Stimulated activated CD8-positive, alpha-beta memory T cell treated with anti-CD3 and anti-CD28 coated beads, Interleukin-12 subunit alpha, Interleukin-12 subunit beta, amount 100 ng/mL, for 24 hours (primary cell): ENCODE data around the gene KCNIP4.
A peak's percentile ranks its signal among the peaks of the same experiment; 100 is the strongest.
"Not testable (repeated sequence)": the region's sequence is repeated elsewhere in the genome, so short reads cannot be mapped to it uniquely, and the experiment has no call there.

Experiments used
- DNase-seq: peaks from one replicate; pipeline ENCODE4 v3.0.0-alpha.2; 2020; ENCODE audit errors: extremely low read depth

Gene KCNIP4

DNA sequence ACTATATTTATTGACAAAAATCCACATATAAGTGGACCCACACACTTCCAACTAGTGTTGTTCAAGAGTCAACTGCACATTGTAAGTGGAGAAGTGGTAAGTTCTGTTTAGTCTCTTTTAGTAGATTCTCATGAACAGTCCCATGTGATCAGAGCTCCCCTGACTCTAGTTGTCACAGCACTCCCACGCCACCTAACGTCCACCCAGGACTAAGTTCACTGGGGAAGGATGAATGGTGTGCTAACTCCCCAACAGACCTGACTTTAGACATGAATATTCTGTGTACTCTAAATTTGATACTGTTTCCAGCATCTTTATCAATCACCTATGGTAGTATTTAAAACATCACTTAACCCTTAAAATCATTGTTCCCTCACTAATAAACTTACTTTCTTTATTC lies 1188.5 kb downstream of the KCNIP4 start:
- DNase-seq: no peak

DNA sequence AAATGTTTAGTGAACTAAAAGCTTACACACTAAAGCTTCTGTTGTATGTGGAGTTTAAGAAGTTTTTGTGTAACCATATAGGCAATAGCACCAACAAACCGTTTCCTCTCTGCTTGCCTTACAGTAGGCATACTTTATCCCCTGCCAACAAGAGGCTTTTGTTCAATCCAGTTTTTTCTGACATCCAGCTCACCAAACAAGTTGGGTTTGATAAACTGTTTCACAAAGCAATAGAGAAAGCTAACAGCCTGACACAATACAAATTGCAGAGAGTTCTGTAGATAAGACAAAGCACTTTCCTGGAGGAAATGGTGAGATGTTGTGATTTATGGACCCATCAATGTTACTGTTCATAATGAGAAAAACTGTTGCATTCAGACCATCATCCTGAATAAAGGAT lies 1194.5 kb downstream of the KCNIP4 start:
- DNase-seq: no peak

GRCh38 chr4:20752641-20753040 lies 1195.9 kb downstream of the KCNIP4 start:
- DNase-seq: no peak

- not testable (repeated sequence) for DNase-seq
Observed at GRCh38 chr4:20746000-20746399, 1202.6 kb downstream of the KCNIP4 start.

DNA sequence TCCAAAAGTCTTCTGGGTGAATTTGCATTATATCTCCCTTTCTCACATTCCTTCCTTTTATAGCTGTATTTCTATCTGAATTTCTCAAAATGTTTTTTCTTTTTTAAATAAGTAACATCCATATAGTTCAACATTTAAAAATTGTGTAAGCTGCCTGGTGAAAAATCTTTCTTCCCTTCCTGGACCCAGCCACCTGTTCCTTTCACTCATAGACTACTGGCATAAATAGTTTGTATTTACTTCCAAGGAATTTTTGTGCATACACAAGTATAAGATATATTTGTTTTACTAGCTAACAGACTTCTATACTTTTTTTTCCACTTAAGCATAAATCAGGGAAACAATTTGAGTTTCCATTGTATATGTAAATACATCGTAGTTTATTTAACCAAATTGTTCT lies 1212.6 kb downstream of the KCNIP4 start:
- DNase-seq: no peak

DNA sequence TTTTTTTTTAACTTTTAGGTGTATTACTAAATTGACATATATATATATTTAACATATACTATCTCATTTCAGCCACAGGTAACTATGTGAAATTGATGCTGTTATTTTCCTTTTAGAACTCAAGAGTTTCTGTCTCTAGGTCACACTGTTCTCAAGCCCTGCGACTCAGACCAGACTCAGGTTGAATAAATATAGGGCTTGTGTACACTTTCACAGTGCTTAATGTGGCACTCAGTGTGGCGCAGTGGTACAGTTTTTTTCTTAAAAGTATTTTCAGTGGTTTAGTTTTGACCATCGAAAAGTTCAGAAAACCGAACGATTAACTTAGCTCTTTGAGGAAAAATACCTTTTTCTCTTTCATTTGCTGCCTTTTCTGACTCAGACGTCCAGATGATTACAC lies 1223.7 kb downstream of the KCNIP4 start:
- DNase-seq: no peak

DNA sequence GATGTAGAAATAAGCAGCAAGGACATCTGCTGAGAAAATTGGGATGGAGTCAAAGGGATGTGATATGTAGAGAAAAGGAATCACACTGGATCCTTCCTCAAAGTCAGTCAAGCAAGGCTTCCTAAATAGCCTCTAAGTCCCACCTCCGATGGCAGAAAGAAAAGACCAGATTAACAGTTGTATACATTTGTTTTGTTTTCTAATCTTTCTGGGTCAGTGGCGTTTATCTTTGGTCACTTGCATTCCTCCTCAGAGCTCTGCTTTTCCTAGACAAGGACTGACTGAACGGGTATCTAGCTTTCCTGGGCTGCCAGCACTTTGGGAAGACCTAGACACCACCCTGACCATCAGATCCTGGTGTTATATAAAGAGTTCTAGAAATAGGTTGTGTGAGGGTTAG lies 1225.1 kb downstream of the KCNIP4 start:
- DNase-seq: no peak

GRCh38 chr4:20723019-20723418 lies 1225.6 kb downstream of the KCNIP4 start:
- no peak for DNase-seq

GRCh38 chr4:20711335-20711734 lies 1237.2 kb downstream of the KCNIP4 start:
- no peak for DNase-seq

GRCh38 chr4:20700007-20700761 lies 1248.4 kb downstream of the KCNIP4 start, which contains the start of gene PACRGL:
TSS of gene PACRGL (plus strand) at chr4:20700458. CDS start at chr4:20704482, 4,024 bp downstream.
- DNase-seq: peak; percentile 87

GRCh38 chr4:20698820-20699219 lies 1249.8 kb downstream of the KCNIP4 start:
- DNase-seq: no peak

- DNase-seq: no peak
Observed at GRCh38 chr4:20698382-20698781, 1250.2 kb downstream of the KCNIP4 start.

DNA sequence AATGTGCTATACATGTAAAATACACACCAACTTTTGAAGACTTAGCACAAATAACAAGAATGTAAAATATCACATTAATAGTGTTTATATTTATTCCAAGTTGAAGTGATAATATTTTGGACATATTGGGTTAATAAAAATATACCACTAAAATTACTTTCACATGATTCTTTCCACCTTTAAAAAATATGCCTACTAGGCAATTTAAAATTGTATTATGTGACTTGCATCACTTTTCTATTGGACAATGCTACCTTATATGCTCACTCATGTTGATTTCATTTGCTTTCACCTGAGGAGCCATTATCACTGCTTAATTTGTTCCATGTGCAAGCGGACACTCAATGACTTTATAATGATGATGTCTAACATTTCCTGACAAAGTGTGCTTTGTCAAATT lies 1251.8 kb downstream of the KCNIP4 start:
- DNase-seq: no peak

GRCh38 chr4:20687864-20688263 lies 1260.7 kb downstream of the KCNIP4 start:
- no peak for DNase-seq

DNA sequence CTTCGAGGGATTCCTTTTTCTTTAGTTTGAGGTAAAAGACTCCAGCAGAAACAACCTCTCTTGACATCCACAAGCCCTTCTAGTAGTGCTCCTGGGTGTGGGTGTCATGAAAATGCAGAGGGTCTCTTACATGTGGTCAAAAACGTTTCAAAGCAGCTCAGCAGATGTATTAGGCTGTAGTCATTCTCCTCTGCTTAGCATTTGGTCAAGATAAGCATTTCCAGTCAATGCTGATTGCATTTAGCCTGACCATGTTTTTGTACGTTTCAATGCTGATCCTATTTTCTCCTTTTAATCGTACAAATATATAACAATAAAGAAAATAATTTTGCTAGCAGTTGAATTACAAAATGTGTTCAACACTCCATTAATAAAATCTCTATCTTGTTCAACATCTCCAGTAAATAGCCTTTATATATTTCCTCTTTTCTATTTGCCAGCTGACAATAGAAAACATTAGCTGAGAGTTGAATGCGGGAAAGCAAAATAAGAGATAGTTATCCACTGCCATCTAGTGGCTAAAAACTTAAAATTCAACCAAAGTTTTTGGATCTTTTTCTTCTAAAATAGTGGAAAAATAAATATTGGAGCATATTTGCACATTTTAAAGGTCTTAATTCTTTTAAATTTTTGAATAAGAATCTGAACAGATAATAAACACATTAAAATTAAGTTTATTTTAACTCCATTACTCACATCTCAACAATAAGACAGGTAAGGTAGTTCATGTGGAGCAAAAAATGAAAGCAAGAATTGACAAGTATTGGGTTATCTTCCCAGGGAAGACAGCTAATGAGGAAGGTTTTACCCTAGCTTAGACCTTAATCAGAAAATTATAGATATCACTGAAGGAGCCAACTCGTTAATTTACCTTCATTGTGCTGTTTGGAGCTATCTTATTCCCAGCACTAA lies 1263.5 kb downstream of the KCNIP4 start:
- no peak for DNase-seq

DNA sequence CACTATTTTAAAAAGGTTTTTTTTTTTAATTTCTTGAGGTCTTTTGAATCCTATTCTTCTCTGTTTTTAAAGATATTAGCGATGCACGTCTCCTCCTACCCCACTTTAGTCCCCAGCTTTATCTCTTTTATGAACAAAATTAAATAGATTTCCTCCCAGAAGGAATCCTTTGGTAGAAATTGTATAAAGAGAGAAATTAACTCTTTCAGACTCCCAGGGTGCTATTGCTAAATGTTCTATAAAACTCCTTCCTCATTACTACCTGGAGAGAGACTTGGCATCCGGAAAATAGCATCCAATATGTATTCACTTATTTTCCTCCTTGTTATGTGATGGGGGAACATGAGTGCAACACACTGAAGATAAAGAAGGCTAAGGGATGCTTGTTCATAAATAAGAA lies 1264.8 kb downstream of the KCNIP4 start:
- DNase-seq: no peak

- DNase-seq: no peak
Observed at GRCh38 chr4:20682853-20683252, 1265.7 kb downstream of the KCNIP4 start.

- DNase-seq: no peak
Observed at GRCh38 chr4:20681271-20681670, 1267.3 kb downstream of the KCNIP4 start.

DNA sequence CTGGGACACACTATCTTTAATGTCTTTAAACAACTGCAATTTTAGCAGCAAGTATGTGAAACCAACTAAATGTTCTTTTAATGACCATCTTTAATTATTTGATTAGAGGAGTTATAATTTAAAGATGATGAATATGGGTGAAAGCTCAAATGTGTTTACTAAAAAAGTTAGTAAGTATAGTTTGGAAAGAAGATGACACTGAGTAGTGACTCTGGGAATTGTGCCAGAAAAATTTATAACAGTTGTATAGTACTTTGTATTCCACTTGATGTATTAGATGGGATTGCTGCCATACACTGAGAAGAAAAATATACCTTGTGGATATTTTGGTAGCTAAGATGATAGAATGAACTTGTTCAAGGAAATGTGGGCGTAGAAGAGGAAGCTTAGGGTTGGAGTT lies 1267.8 kb downstream of the KCNIP4 start:
- DNase-seq: no peak

GRCh38 chr4:20679951-20680350 lies 1268.6 kb downstream of the KCNIP4 start:
- DNase-seq: no peak
